Stomach (tissue), 9 donors: ENCODE results near the gene GLOD5. TPM values are rescaled to one million over a fixed set of nuclear protein-coding genes. Genes with fewer than 3 reads are reported as not detected.

Source experiments
- DNase-seq, 2 donors: peaks; one replicate each; pipeline versions ENCODE4 v3.0.0 to v3.0.0-alpha.2; 2013 to 2019
- H3K27ac ChIP-seq, 5 donors: fragments of 200-600 bp in 4 of 5; sonication (generic) in 4 of 5; one replicate each; pipeline ENCODE4 v1.5.1; 2013 to 2019; ENCODE audit warnings: mild to moderate bottlenecking in 1 of 5, moderate library complexity in 1 of 5
- H3K27me3 ChIP-seq, 3 donors: fragments of 200-600 bp; sonication (generic); one replicate each; pipeline ENCODE4 v1.5.1; 2017 to 2019; ENCODE audit warnings: mixed run types in 1 of 3
- H3K36me3 ChIP-seq, 4 donors: fragments of 200-600 bp; sonication (generic); 1 replicate in 3 of 4; 2 replicates in 1 of 4; pipeline ENCODE4 v1.5.1; 2016 to 2019
- H3K4me1 ChIP-seq, 4 donors: fragments of 200-600 bp; sonication (generic); one replicate each; pipeline ENCODE4 v1.5.1; 2016 to 2019
- H3K4me3 ChIP-seq, 4 donors: fragments of 200-600 bp; sonication (generic) in 3 of 4; one replicate each; pipeline ENCODE4 v1.5.1; 2016 to 2019; ENCODE audit warnings: mild to moderate bottlenecking in 1 of 4
- H3K9me3 ChIP-seq, 4 donors: fragments of 200-600 bp; sonication (generic); one replicate each; pipeline ENCODE4 v1.5.1; 2016 to 2019
- EP300 ChIP-seq: sonication (generic); formaldehyde crosslinking; IDR thresholded peaks from one replicate; pipeline ENCODE4 v1.6.1; 2017; ENCODE audit warnings: antibody characterized with exemption
- POLR2A ChIP-seq, 4 donors: fragments of 450-650 bp; IDR thresholded peaks; one replicate each; pipeline ENCODE4 v1.6.1; 2016; ENCODE audit warnings: antibody characterized with exemption in 4 of 4, control low read depth in 2 of 4, mild to moderate bottlenecking in 1 of 4, moderate library complexity in 1 of 4
- POLR2AphosphoS5 ChIP-seq, 3 donors: sonication (generic); formaldehyde crosslinking; IDR thresholded peaks; one replicate each; pipeline ENCODE4 v1.6.1; 2016; ENCODE audit warnings: antibody characterized with exemption in 3 of 3
- WGBS, 5 donors: extraction: QIAGEN DNeasy Blood & Tissue Kit in 3 of 5; methylation state at CpG; one replicate each; pipeline versions ENCODE4 v1.1.5 to v1.1.7; 2013 to 2018; 5-methylcytosine and 5-hydroxymethylcytosine counted together
- intact Hi-C: fragments of 100-400 bp; cut with DNase I; formaldehyde crosslinking; loops from one replicate; pipeline ENCODE4 v1.15.1; 2023; ENCODE audit warnings: low total_unique reads
- polyA plus RNA-seq, 3 donors: library from polyadenylated mRNA; stranded (reverse); fragments of 200-250 nt; gene quantifications; one replicate each; pipeline ENCODE4 v1.2.3, GENCODE V29; 2013
- total RNA-seq, 5 donors: library from RNA; depleted of rRNA; stranded (reverse); fragments of >200 nt; gene quantifications; one replicate each; pipeline versions ENCODE4 v1.1.0 to v1.2.3, GENCODE V29; 2014 to 2016
- TF ChIP-seq, protein P1 (sequence below), 7 experiments: fragments of 450-650 bp in 4 of 7; fragments of 200-600 bp in 3 of 7; sonication (generic) in 3 of 7; IDR thresholded peaks; one replicate each; pipeline ENCODE4 v1.5.1; 2016 to 2019; ENCODE audit warnings: antibody characterized with exemption in 7 of 7, control low read depth in 2 of 7, mild to moderate bottlenecking in 1 of 7
- donor health status: healthy with polysubstance abuse.
- donor health status: Bipolar disorder and iron deficiency.
- donor health status: healthy.

The GLOD5 gene
- total and polyA plus RNA-seq, 8 donors, result 1.7 to 2.1 (median 1.7) TPM; not detected in 5

DNA sequence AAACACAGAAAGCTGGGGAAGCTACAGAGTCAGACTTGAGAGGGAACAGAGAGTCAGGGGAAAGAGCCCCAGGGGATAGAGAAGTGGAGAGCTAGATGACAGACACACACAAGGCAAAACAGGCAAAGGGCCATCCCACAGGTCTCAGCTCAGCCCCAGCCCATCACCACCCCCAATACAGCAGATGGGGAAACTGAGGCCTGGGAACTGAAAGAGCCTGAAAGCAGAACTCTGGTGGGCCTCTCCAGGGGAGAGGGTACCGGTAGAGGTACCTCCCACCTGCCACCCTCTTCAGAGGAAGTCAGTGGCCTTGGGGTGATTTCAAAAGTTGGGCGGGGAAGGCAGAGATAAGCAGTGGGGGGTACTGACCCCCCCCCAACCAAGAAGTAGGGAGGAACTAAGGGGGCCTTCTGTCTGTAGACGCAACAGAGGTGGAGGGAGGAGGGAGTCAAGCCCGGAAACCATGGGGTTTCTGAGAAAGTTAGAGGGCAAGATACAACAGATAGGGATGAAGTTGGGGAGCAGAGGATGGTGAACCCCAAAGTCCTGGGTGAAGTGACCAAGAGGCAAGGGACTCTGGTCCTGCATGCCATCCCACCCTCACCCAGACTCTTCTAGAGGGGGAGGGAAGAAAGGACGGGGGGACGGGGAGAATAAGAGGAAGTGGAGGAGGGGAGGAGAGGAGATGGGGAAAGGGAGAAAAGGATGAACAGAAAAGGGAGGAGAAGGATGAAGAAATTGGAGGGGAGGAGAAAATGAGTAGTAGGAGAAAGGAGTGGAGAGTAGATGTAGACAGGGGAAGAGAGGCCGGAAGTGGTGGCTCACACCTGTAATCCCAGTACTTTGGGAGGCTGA lies 28.0 kb downstream of the GLOD5 start:
- H3K9me3 ChIP-seq, result no peaks in the 10 kb centered on the region
- no peak overlapping the region for H3K27ac ChIP-seq
- no peak for DNase-seq
- TF ChIP-seq POLR2AphosphoS5 (IDR thresholded peaks at IDR 0.05) (no peak), EP300 (no peak), POLR2A (IDR thresholded peaks at IDR 0.05) (no peak)
- TF ChIP-seq, protein P1, sequence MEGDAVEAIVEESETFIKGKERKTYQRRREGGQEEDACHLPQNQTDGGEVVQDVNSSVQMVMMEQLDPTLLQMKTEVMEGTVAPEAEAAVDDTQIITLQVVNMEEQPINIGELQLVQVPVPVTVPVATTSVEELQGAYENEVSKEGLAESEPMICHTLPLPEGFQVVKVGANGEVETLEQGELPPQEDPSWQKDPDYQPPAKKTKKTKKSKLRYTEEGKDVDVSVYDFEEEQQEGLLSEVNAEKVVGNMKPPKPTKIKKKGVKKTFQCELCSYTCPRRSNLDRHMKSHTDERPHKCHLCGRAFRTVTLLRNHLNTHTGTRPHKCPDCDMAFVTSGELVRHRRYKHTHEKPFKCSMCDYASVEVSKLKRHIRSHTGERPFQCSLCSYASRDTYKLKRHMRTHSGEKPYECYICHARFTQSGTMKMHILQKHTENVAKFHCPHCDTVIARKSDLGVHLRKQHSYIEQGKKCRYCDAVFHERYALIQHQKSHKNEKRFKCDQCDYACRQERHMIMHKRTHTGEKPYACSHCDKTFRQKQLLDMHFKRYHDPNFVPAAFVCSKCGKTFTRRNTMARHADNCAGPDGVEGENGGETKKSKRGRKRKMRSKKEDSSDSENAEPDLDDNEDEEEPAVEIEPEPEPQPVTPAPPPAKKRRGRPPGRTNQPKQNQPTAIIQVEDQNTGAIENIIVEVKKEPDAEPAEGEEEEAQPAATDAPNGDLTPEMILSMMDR (IDR thresholded peaks at IDR 0.05), result no peak
- H3K4me1 ChIP-seq, result no peaks in the 10 kb centered on the region
- H3K36me3 ChIP-seq, result no peaks in the 10 kb centered on the region
- WGBS, 5 donors, result 49 to 76% (median 63%) methylated on average over 5 to 7 of the region's 7 CpGs
- intact Hi-C loops, result no loop called here
- peaks cover 0 to 19% (median 17%) of the 10 kb centered on the region in 3 donors for H3K27me3 ChIP-seq
- no peak overlapping the region for H3K4me3 ChIP-seq

DNA sequence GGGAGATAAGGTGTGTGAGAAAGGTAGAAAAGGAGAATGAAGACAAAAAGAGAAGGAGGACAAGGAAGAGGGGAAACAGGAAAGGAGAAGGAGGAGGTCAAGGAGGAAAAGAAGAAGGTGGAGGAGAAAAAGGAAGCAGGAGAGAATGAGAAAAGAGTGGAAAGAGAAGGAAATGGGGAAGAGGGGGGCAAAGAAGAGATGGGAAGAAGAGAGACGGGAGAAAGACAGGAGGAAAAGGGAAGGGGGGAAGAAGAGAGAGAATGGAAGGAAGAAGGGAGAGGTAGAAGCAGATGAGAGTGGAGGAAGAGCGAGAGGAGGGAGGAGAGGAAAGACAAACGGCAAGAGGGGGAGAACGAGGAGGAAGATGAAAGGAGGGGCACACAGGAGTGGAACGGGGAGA lies 28.9 kb downstream of the GLOD5 start:
- 56 to 67% (median 62%) methylated on average over 5 of the region's 5 CpGs for WGBS, 5 donors
- TF ChIP-seq POLR2A (IDR thresholded peaks at IDR 0.05), result no peak
- TF ChIP-seq, protein P1 (IDR thresholded peaks at IDR 0.05), result no peak
- TF ChIP-seq POLR2AphosphoS5 (IDR thresholded peaks at IDR 0.05), result no peak
- TF ChIP-seq EP300, result no peak
- DNase-seq, result no peak
- Histone ChIP-seq H3K27ac (no peak overlapping the region), H3K27me3 (peaks cover 0 to 19% (median 17%) of the 10 kb centered on the region in 3 donors), H3K4me3 (no peak overlapping the region), H3K36me3 (no peaks in the 10 kb centered on the region), H3K9me3 (no peaks in the 10 kb centered on the region), H3K4me1 (no peaks in the 10 kb centered on the region)
- intact Hi-C loops, result no loop called here

DNA sequence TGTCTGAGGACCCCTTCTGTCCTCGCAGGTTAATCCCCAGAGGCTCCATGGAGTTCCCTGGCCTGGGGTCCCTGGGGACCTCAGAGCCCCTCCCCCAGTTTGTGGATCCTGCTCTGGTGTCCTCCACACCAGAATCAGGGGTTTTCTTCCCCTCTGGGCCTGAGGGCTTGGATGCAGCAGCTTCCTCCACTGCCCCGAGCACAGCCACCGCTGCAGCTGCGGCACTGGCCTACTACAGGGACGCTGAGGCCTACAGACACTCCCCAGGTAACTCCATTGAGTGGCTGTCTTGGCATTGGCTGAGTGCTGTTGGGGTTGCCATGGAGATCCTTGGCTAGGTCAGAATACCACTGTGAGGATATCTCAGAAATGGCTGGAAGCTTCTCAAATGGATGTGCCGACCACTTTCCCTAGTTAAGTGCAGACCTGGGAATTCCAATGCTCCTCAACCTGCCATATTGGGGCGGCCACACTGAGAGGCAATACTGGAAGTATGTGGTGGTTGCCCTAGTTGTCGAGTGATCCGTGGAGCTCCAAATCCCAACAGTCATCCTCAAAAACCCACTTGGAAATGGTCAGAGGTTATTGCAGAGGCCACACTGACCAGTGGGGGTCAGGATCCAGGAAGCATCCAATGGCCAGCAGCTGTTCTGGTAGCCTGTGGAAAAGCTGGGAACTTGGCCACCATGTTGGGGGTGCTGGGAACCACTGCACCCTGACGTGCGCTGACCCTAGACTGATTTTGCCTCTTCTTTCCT lies 29.7 kb downstream of the GLOD5 start:
- peaks cover 0 to 19% (median 12%) of the 10 kb centered on the region in 3 donors for H3K27me3 ChIP-seq
- TF ChIP-seq, protein P1 (IDR thresholded peaks at IDR 0.05), result no peak
- TF ChIP-seq POLR2AphosphoS5 (IDR thresholded peaks at IDR 0.05), result no peak
- no peak overlapping the region for H3K4me3 ChIP-seq
- H3K9me3 ChIP-seq, result no peaks in the 10 kb centered on the region
- no peaks in the 10 kb centered on the region for H3K36me3 ChIP-seq
- 77 to 89% (median 87%) methylated on average over 8 to 11 of the region's 11 CpGs for WGBS, 5 donors
- no peak overlapping the region for H3K27ac ChIP-seq
- no peaks in the 10 kb centered on the region for H3K4me1 ChIP-seq
- DNase-seq, result no peak
- intact Hi-C loops, result no loop called here

DNA sequence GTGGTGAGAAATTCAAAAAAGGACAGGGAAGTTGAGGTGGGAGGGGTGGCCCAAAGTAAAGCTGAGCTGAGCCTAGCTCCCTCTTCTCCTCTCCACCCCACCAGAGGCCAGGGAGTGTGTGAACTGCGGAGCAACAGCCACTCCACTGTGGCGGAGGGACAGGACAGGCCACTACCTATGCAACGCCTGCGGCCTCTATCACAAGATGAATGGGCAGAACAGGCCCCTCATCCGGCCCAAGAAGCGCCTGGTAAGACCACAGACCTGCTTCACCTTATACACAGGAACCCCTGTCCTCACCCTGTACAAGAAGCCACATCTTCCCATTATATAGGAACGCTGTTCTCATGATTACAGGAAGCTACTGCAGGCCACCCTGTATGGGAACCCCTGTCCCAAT lies 30.7 kb downstream of the GLOD5 start:
- TF ChIP-seq, protein P1 (IDR thresholded peaks at IDR 0.05), result no peak
- no peak for TF ChIP-seq POLR2AphosphoS5 (IDR thresholded peaks at IDR 0.05)
- TF ChIP-seq EP300, result no peak
- no peak for TF ChIP-seq POLR2A (IDR thresholded peaks at IDR 0.05)
- H3K4me3 ChIP-seq, result no peak overlapping the region
- H3K4me1 ChIP-seq, result no peaks in the 10 kb centered on the region
- H3K27ac ChIP-seq, result no peak overlapping the region
- no peak for DNase-seq
- no peaks in the 10 kb centered on the region for H3K36me3 ChIP-seq
- H3K9me3 ChIP-seq, result no peaks in the 10 kb centered on the region
- peaks cover 0 to 14% (median 8%) of the 10 kb centered on the region in 3 donors for H3K27me3 ChIP-seq
- intact Hi-C loops, result no loop called here
- 73 to 91% (median 76%) methylated on average over 2 to 7 of the region's 7 CpGs for WGBS, 5 donors
